SK-N-SH (cell line): ENCODE measurements around the gene RASA3. TPM values are rescaled to one million over a fixed set of nuclear protein-coding genes. Genes with fewer than 3 reads are reported as not detected.

Experiments
- CTCF ChIA-PET: fragments of 300-600, 350-600 bp; formaldehyde crosslinking; extraction: SDS; loops from one replicate; lab custom pipeline; 2021; lab: Yijun Ruan, JAX
- POLR2A ChIA-PET: fragments of 350-600 bp; sonication (Branson Sonifier 250); formaldehyde crosslinking; extraction: SDS; loops from one replicate; lab custom pipeline; 2020; ENCODE audit warnings: antibody characterized with exemption, inconsistent platforms; lab: Yijun Ruan, JAX
- DNase-seq: peaks from one replicate; pipeline ENCODE4 v3.0.0; 2012
- H2AFZ ChIP-seq: fragments of 200-600 bp; sonication (generic); 2 replicates; pipeline ENCODE4 v1.8.1; 2016; ENCODE audit warnings: antibody characterized with exemption, mild to moderate bottlenecking, low read depth
- H3F3A ChIP-seq: fragments of 200-600 bp; sonication (generic); replicated peaks from 2 replicates; pipeline ENCODE3; 2016; ENCODE audit warnings: antibody characterized with exemption, mild to moderate bottlenecking; ENCODE audit not compliant: insufficient read depth
- H3K27ac ChIP-seq, 2 experiments: fragments of 200-500 bp in 1 of 2; fragments of 200-600 bp in 1 of 2; sonication (Bioruptor generic) in 1 of 2; sonication (generic), shearing (Covaris generic) in 1 of 2; 2 replicates each; pipeline versions ENCODE4 v1.5.1 to v1.6.1; 2014 to 2016; ENCODE audit warnings: low read depth in 2 of 2, inconsistent platforms in 1 of 2, low read length in 1 of 2, mild to moderate bottlenecking in 1 of 2, mixed read lengths in 1 of 2
- H3K27me3 ChIP-seq: fragments of 200-600 bp; sonication (generic), shearing (Covaris generic); 2 replicates; pipeline ENCODE4 v1.6.1; 2016; ENCODE audit warnings: mixed run types; ENCODE audit not compliant: insufficient read depth
- H3K36me3 ChIP-seq, 2 experiments: fragments of 200-500 bp in 1 of 2; fragments of 200-600 bp in 1 of 2; sonication (Bioruptor generic) in 1 of 2; sonication (generic) in 1 of 2; replicated peaks in 1 of 2; 2 replicates each; pipeline versions ENCODE3 to v1.5.1; 2014 to 2016; ENCODE audit warnings: low read length in 1 of 2, mild to moderate bottlenecking in 1 of 2; ENCODE audit not compliant: insufficient read depth in 2 of 2, control insufficient read depth in 1 of 2
- H3K4me1 ChIP-seq, 2 experiments: fragments of 200-500 bp in 1 of 2; fragments of 200-600 bp in 1 of 2; sonication (Bioruptor generic) in 1 of 2; sonication (generic), shearing (Covaris generic) in 1 of 2; 2 replicates each; pipeline versions ENCODE4 v1.5.1 to v1.6.1; 2014 to 2016; ENCODE audit warnings: low read depth in 1 of 2, low read length in 1 of 2, mixed run types in 1 of 2; ENCODE audit not compliant: insufficient read depth in 2 of 2, control insufficient read depth in 1 of 2
- H3K4me2 ChIP-seq: fragments of 200-600 bp; sonication (generic), shearing (Covaris generic); 2 replicates; pipeline ENCODE4 v1.6.1; 2017; ENCODE audit warnings: mixed run types
- H3K4me3 ChIP-seq, 2 experiments: fragments of 200-500 bp in 1 of 2; fragments of 200-600 bp in 1 of 2; sonication (Bioruptor generic) in 1 of 2; sonication (generic), shearing (Covaris generic) in 1 of 2; 2 replicates each; pipeline versions ENCODE4 v1.5.1 to v1.8.1; 2014 to 2016; ENCODE audit warnings: low read depth in 2 of 2, inconsistent platforms in 1 of 2, low read length in 1 of 2, mild to moderate bottlenecking in 1 of 2, mixed read lengths in 1 of 2, moderate library complexity in 1 of 2
- H3K79me2 ChIP-seq: fragments of 200-600 bp; sonication (generic); 2 replicates; pipeline ENCODE4 v1.8.1; 2017; ENCODE audit warnings: mild to moderate bottlenecking; ENCODE audit not compliant: insufficient read depth
- H3K9ac ChIP-seq: fragments of 200-600 bp; sonication (generic); 2 replicates; pipeline ENCODE4 v1.6.1; 2017; ENCODE audit warnings: mixed run types
- H3K9me2 ChIP-seq: fragments of 200-600 bp; sonication (generic); 2 replicates; pipeline ENCODE4 v1.6.1; 2017; ENCODE audit warnings: mixed run types
- H3K9me3 ChIP-seq: fragments of 200-600 bp; sonication (generic); 2 replicates; pipeline ENCODE4 v1.6.1; 2017; ENCODE audit warnings: mixed run types, mild to moderate bottlenecking, moderate library complexity
- H4K20me1 ChIP-seq: fragments of 200-600 bp; sonication (generic); 2 replicates; pipeline ENCODE4 v1.6.1; 2017; ENCODE audit warnings: mild to moderate bottlenecking, mixed run types; ENCODE audit not compliant: insufficient read depth
- CHD2 ChIP-seq: fragments of 150-350 bp; IDR thresholded peaks from 2 replicates; pipeline ENCODE4 v1.6.1; 2018; ENCODE audit warnings: low read length; ENCODE audit not compliant: partially characterized antibody
- ELF1 ChIP-seq: IDR thresholded peaks from 2 replicates; pipeline ENCODE4 v1.4.0; 2012
- EP300 ChIP-seq, 2 experiments: IDR thresholded peaks; 2 replicates each; pipeline versions ENCODE4 v1.4.0 to v1.6.1; 2012; ENCODE audit warnings: borderline replicate concordance in 1 of 2, low read depth in 1 of 2, low read length in 1 of 2
- EZH2phosphoT487 ChIP-seq: fragments of 200-600 bp; sonication (generic); IDR thresholded peaks from 2 replicates; pipeline ENCODE4 v1.6.1; 2017; ENCODE audit warnings: low read depth, mixed run types, mild to moderate bottlenecking, antibody characterized with exemption, moderate library complexity, borderline replicate concordance
- FOSL2 ChIP-seq: IDR thresholded peaks from 2 replicates; pipeline ENCODE4 v1.4.0; 2012; ENCODE audit warnings: low read depth, mild to moderate bottlenecking, moderate library complexity, borderline replicate concordance
- FOXJ3 ChIP-seq: sonication (generic); formaldehyde crosslinking; IDR thresholded peaks from 2 replicates; pipeline ENCODE4 v1.5.1; 2020; ENCODE audit warnings: mild to moderate bottlenecking, missing genetic modification reagents
- GABPA ChIP-seq: IDR thresholded peaks from 2 replicates; pipeline ENCODE4 v1.4.0; 2012; ENCODE audit warnings: low read depth, mild to moderate bottlenecking
- GATA2 ChIP-seq: sonication (generic); formaldehyde crosslinking; IDR thresholded peaks from 2 replicates; pipeline ENCODE4 v1.5.0; 2020; ENCODE audit warnings: mild to moderate bottlenecking, missing genetic modification reagents
- NFIC ChIP-seq: IDR thresholded peaks from 2 replicates; pipeline ENCODE4 v1.4.0; 2012; ENCODE audit warnings: borderline replicate concordance
- NRF1 ChIP-seq: IDR thresholded peaks from 2 replicates; pipeline ENCODE4 v1.6.1; 2012; ENCODE audit warnings: low read depth, mild to moderate bottlenecking, low read length
- RAD21 ChIP-seq: IDR thresholded peaks from 2 replicates; pipeline ENCODE4 v1.6.1; 2012; ENCODE audit warnings: mild to moderate bottlenecking, low read length
- RCOR1 ChIP-seq: fragments of 150-350 bp; IDR thresholded peaks from 2 replicates; pipeline ENCODE4 v1.6.1; 2017; ENCODE audit warnings: antibody characterized with exemption, low read length
- RXRA ChIP-seq: IDR thresholded peaks from 2 replicates; pipeline ENCODE4 v1.4.0; 2012; ENCODE audit warnings: low read depth, mild to moderate bottlenecking, borderline replicate concordance
- SMC3 ChIP-seq: IDR thresholded peaks from 2 replicates; pipeline ENCODE4 v1.6.1; 2012; ENCODE audit warnings: low read depth, low read length, improper control_type of control experiment
- TAF1 ChIP-seq: IDR thresholded peaks from 2 replicates; pipeline ENCODE4 v1.6.1; 2012; ENCODE audit warnings: low read depth, mild to moderate bottlenecking, low read length, moderate library complexity, borderline replicate concordance
- TEAD4 ChIP-seq: IDR thresholded peaks from 2 replicates; pipeline ENCODE4 v1.4.0; 2012; ENCODE audit warnings: mild to moderate bottlenecking, borderline replicate concordance; ENCODE audit not compliant: insufficient read depth
- YY1 ChIP-seq: IDR thresholded peaks from 2 replicates; pipeline ENCODE4 v1.4.0; 2012; ENCODE audit warnings: low read depth, mild to moderate bottlenecking
- WGBS: methylation state at CpG from one replicate; pipeline ENCODE4 v1.1.6; 2017; ENCODE audit warnings: low lambda C conversion rate; 5-methylcytosine and 5-hydroxymethylcytosine counted together
- polyA plus RNA-seq, 3 experiments: library from polyadenylated mRNA; depleted of rRNA; stranded (reverse); fragments of >200 nt; gene quantifications; 2 replicates each; pipeline ENCODE4 v1.2.3, GENCODE V29; 2012
- TF ChIP-seq, protein P1 (sequence below): IDR thresholded peaks from 2 replicates; pipeline ENCODE4; 2012
- TF ChIP-seq, protein P2 (sequence below): fragments of 150-350 bp; IDR thresholded peaks from 2 replicates; pipeline ENCODE4 v1.6.1; 2016; ENCODE audit warnings: mild to moderate bottlenecking, low read depth, low read length
- TF ChIP-seq, protein P3 (sequence below): IDR thresholded peaks from 2 replicates; pipeline ENCODE4 v1.4.0; 2012; ENCODE audit warnings: low read depth
- TF ChIP-seq, protein P4 (sequence below): fragments of 200-600 bp; sonication (generic); IDR thresholded peaks from 2 replicates; pipeline ENCODE4 v1.6.1; 2017; ENCODE audit warnings: antibody characterized with exemption, mild to moderate bottlenecking, moderate library complexity

The RASA3 gene
- polyA plus RNA-seq, 1 of the 3 experiments (the other 2 are of a cell fraction) = 25.1 TPM

DNA sequence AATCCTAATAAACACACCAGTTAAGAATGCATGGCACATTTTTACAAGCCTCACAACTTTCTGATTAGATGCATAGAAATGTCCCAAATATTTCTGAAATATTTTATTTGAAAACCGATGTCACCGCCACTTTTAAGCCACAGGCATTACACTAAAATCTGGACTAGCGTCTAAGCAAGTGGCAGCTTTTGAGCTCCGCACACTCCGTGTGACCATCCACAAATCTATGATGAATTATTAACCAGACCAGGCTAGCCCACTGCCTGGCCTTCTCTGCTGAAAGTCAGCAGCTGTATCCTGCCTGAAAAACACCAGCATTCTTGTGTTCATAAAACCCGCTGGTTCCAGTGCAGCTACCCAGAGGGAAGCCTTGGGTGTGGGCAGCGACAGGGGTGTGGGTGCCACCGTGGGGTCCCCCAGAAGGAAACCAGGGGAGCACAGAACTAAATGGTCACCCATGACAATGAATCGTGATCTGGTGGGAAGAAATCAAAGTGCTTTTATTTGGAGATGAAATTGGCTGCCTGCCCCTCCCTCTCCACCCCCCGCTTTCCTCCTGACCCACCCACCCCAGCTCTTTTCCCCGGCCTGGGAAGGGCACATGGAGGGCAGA, 13.8 kb downstream of the RASA3 start:
- H3K27me3 ChIP-seq = no peaks in the 10 kb centered on the region
- peak; percentile 43 for DNase-seq
- CTCF ChIA-PET = interaction anchor here (1.3 kb wide), 1 partner anchor 9 kb away, joined by 5 read pairs; no protein-coding TSS in a partner anchor
- peaks cover 74% of the 10 kb centered on the region for H3K79me2 ChIP-seq
- H3K4me2 ChIP-seq = peak overlapping the region; percentile 81
- peak overlapping the region; percentile 91 to 98 for H3K27ac ChIP-seq
- H3K4me3 ChIP-seq = peak overlapping the region in 1 of 2 experiments; percentile 57; a peak in 3 of 4 replicates
- no peaks in the 10 kb centered on the region for H4K20me1 ChIP-seq
- H3F3A ChIP-seq = peaks cover 38% of the 10 kb centered on the region
- peaks cover 37 to 39% of the 10 kb centered on the region in 2 experiments; a peak in 3 of 4 replicates for H3K4me1 ChIP-seq
- peak; percentile 22; the same call in 1 of the 2 replicates for TF ChIP-seq YY1
- TF ChIP-seq, protein P1, sequence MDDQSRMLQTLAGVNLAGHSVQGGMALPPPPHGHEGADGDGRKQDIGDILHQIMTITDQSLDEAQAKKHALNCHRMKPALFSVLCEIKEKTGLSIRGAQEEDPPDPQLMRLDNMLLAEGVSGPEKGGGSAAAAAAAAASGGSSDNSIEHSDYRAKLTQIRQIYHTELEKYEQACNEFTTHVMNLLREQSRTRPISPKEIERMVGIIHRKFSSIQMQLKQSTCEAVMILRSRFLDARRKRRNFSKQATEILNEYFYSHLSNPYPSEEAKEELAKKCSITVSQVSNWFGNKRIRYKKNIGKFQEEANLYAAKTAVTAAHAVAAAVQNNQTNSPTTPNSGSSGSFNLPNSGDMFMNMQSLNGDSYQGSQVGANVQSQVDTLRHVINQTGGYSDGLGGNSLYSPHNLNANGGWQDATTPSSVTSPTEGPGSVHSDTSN = peak; percentile 36; the same call in 1 of the 2 replicates
- no peak for TF ChIP-seq GATA2 (CRISPR knock-in tag)
- no peak for TF ChIP-seq NFIC
- TF ChIP-seq TAF1 = no peak
- TF ChIP-seq SMC3 = no peak
- TF ChIP-seq EZH2phosphoT487 = no peak
- no peak overlapping the region for H2AFZ ChIP-seq
- POLR2A ChIA-PET = interaction anchor here (1.2 kb wide), 1 partner anchor 13 kb away, joined by 3 read pairs; no protein-coding TSS in a partner anchor
- whole genome bisulfite sequencing = 26% methylated on average over 10 of the region's 11 CpGs
- H3K9me3 ChIP-seq = no peaks in the 10 kb centered on the region
- H3K36me3 ChIP-seq = no peaks in the 10 kb centered on the region
- H3K9me2 ChIP-seq = no peaks in the 10 kb centered on the region
- peak overlapping the region; percentile 77 for H3K9ac ChIP-seq

- Histone ChIP-seq H3K27ac (peak overlapping the region; percentile 91 to 98), H2AFZ (no peak overlapping the region), H3K79me2 (peaks cover 71% of the 10 kb centered on the region), H3K4me3 (peak overlapping the region in 1 of 2 experiments; percentile 57; a peak in 1 of 4 replicates), H3K4me1 (peaks cover 37 to 39% of the 10 kb centered on the region in 2 experiments; a peak in 3 of 4 replicates), H3K4me2 (peak overlapping the region; percentile 81), H3K27me3 (no peaks in the 10 kb centered on the region), H4K20me1 (no peaks in the 10 kb centered on the region), H3K9me2 (no peaks in the 10 kb centered on the region), H3K9ac (peak overlapping the region; percentile 77), H3K9me3 (no peaks in the 10 kb centered on the region), H3K36me3 (no peaks in the 10 kb centered on the region), H3F3A (peaks cover 38% of the 10 kb centered on the region)
- ChIA-PET CTCF (interaction anchor here (1.3 kb wide), 1 partner anchor 8 kb away, joined by 5 read pairs; no protein-coding TSS in a partner anchor), POLR2A (interaction anchor here (1.2 kb wide), 1 partner anchor 13 kb away, joined by 3 read pairs; no protein-coding TSS in a partner anchor)
- WGBS = 55% methylated on average over 6 of the region's 6 CpGs
- no peak for TF ChIP-seq EZH2phosphoT487
- no peak for TF ChIP-seq RCOR1
- TF ChIP-seq RAD21 = no peak
- TF ChIP-seq, protein P2, sequence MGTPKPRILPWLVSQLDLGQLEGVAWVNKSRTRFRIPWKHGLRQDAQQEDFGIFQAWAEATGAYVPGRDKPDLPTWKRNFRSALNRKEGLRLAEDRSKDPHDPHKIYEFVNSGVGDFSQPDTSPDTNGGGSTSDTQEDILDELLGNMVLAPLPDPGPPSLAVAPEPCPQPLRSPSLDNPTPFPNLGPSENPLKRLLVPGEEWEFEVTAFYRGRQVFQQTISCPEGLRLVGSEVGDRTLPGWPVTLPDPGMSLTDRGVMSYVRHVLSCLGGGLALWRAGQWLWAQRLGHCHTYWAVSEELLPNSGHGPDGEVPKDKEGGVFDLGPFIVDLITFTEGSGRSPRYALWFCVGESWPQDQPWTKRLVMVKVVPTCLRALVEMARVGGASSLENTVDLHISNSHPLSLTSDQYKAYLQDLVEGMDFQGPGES = no peak
- TF ChIP-seq GATA2 (CRISPR knock-in tag) = no peak
- TF ChIP-seq EP300 (IDR thresholded peaks at IDR 0.05; ENCODE audit: borderline replicate concordance in 1 of 2, low read depth in 1 of 2, low read length in 1 of 2) = no peak
- TF ChIP-seq GABPA = no peak
- no peak for TF ChIP-seq YY1
- TF ChIP-seq, protein P3, sequence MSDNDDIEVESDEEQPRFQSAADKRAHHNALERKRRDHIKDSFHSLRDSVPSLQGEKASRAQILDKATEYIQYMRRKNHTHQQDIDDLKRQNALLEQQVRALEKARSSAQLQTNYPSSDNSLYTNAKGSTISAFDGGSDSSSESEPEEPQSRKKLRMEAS = no peak
- TF ChIP-seq, protein P4, sequence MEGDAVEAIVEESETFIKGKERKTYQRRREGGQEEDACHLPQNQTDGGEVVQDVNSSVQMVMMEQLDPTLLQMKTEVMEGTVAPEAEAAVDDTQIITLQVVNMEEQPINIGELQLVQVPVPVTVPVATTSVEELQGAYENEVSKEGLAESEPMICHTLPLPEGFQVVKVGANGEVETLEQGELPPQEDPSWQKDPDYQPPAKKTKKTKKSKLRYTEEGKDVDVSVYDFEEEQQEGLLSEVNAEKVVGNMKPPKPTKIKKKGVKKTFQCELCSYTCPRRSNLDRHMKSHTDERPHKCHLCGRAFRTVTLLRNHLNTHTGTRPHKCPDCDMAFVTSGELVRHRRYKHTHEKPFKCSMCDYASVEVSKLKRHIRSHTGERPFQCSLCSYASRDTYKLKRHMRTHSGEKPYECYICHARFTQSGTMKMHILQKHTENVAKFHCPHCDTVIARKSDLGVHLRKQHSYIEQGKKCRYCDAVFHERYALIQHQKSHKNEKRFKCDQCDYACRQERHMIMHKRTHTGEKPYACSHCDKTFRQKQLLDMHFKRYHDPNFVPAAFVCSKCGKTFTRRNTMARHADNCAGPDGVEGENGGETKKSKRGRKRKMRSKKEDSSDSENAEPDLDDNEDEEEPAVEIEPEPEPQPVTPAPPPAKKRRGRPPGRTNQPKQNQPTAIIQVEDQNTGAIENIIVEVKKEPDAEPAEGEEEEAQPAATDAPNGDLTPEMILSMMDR = no peak
- TF ChIP-seq FOXJ3 (CRISPR knock-in tag) = no peak
- TF ChIP-seq FOSL2 = no peak
- no peak for TF ChIP-seq TEAD4
- TF ChIP-seq NRF1 = no peak
- no peak for TF ChIP-seq RXRA
- TF ChIP-seq CHD2 = no peak
- no peak for TF ChIP-seq ELF1
- no peak for DNase-seq
Observed at GRCh38 chr13:114118086-114118485, 14.3 kb downstream of the RASA3 start.
